Esophagus squamous epithelium (tissue), 5 donors: ENCODE results near the gene CNTNAP4. TPM values are rescaled to one million over a fixed set of nuclear protein-coding genes. Genes with fewer than 3 reads are reported as not detected.

Source experiments
- DNase-seq: peaks from one replicate; lab custom pipeline; 2025; lab: John Stamatoyannopoulos, UW
- H3K27ac ChIP-seq, 4 donors: fragments of 200-600 bp; sonication (generic); one replicate each; pipeline ENCODE4 v1.5.1; 2016 to 2019; ENCODE audit warnings: mild to moderate bottlenecking in 1 of 4
- H3K27me3 ChIP-seq, 4 donors: fragments of 200-600 bp; sonication (generic); 1 replicate in 3 of 4; 2 replicates in 1 of 4; pipeline versions ENCODE4 v1.5.1 to v1.6.0; 2017 to 2021; ENCODE audit warnings: antibody characterized with exemption in 1 of 4
- H3K36me3 ChIP-seq, 3 donors: fragments of 200-600 bp; sonication (generic); one replicate each; pipeline ENCODE4 v1.5.1; 2016 to 2019
- H3K4me1 ChIP-seq, 3 donors: fragments of 200-600 bp; sonication (generic); one replicate each; pipeline ENCODE4 v1.5.1; 2017 to 2019
- H3K4me3 ChIP-seq, 4 donors: fragments of 200-600 bp; sonication (generic); 1 replicate in 3 of 4; 2 replicates in 1 of 4; pipeline ENCODE4 v1.5.1; 2016 to 2019; ENCODE audit warnings: mild to moderate bottlenecking in 2 of 4, moderate library complexity in 1 of 4
- H3K9me3 ChIP-seq, 3 donors: fragments of 200-600 bp; sonication (generic); one replicate each; pipeline ENCODE4 v1.5.1; 2016 to 2019
- CTCF ChIP-seq, 6 experiments: fragments of 450-650 bp in 4 of 6; fragments of 200-600 bp in 2 of 6; sonication (generic) in 2 of 6; IDR thresholded peaks; one replicate each; pipeline ENCODE4 v1.5.1; 2016 to 2019; ENCODE audit warnings: antibody characterized with exemption in 6 of 6, mild to moderate bottlenecking in 4 of 6, moderate library complexity in 4 of 6
- POLR2A ChIP-seq, 4 donors: fragments of 450-650 bp; IDR thresholded peaks; one replicate each; pipeline ENCODE4 v1.6.1; 2017; ENCODE audit warnings: antibody characterized with exemption in 4 of 4, mild to moderate bottlenecking in 4 of 4, moderate library complexity in 3 of 4
- WGBS, 2 donors: methylation state at CpG; one replicate each; pipeline ENCODE4 v1.1.5; 2018; 5-methylcytosine and 5-hydroxymethylcytosine counted together
- intact Hi-C: fragments of 100-400 bp; cut with DNase I; formaldehyde crosslinking; loops from one replicate; pipeline ENCODE4 v1.15.0; 2022
- total RNA-seq, 4 donors: library from RNA; depleted of rRNA; stranded (reverse); fragments of >200 nt; gene quantifications; one replicate each; pipeline ENCODE4 v1.1.0, GENCODE V29; 2016
- donor health status: DM: yes; HTN: yes; CAD: no.

Gene CNTNAP4
- total RNA-seq, 4 donors from 2014 or later, result not detected

- H3K4me3 ChIP-seq, result no peak overlapping the region
- intact Hi-C loops, result no loop called here
- no peaks in the 10 kb centered on the region for H3K27me3 ChIP-seq
- H3K36me3 ChIP-seq, result no peaks in the 10 kb centered on the region
- no peak for DNase-seq
- TF ChIP-seq POLR2A (IDR thresholded peaks at IDR 0.05), result no peak
- TF ChIP-seq CTCF (IDR thresholded peaks at IDR 0.05), result no peak
- H3K4me1 ChIP-seq, result no peaks in the 10 kb centered on the region
- peaks cover 0 to 4% (median 0%) of the 10 kb centered on the region in 3 donors for H3K9me3 ChIP-seq
- 85 to 88% methylated on average over 8 of the region's 8 CpGs for WGBS, 2 donors
- no peak overlapping the region for H3K27ac ChIP-seq
These were observed 224.9 kb downstream of the CNTNAP4 start for GRCh38 chr16:76502063-76502462.

GRCh38 chr16:76502555-76502954, 225.4 kb downstream of the CNTNAP4 start:
- H3K27me3 ChIP-seq, result no peaks in the 10 kb centered on the region
- H3K4me1 ChIP-seq, result no peaks in the 10 kb centered on the region
- no peak overlapping the region for H3K27ac ChIP-seq
- DNase-seq, result no peak
- no peak for TF ChIP-seq CTCF (IDR thresholded peaks at IDR 0.05)
- no peak for TF ChIP-seq POLR2A (IDR thresholded peaks at IDR 0.05)
- H3K4me3 ChIP-seq, result no peak overlapping the region
- H3K9me3 ChIP-seq, result peaks cover 0 to 4% (median 0%) of the 10 kb centered on the region in 3 donors
- no peaks in the 10 kb centered on the region for H3K36me3 ChIP-seq
- intact Hi-C loops, result no loop called here
- WGBS, 2 donors, result 69 to 72% methylated on average over 3 of the region's 3 CpGs

- Histone ChIP-seq H3K9me3 (peaks cover 0 to 4% (median 0%) of the 10 kb centered on the region in 3 donors), H3K27me3 (no peaks in the 10 kb centered on the region), H3K4me3 (no peak overlapping the region), H3K36me3 (no peaks in the 10 kb centered on the region), H3K4me1 (no peaks in the 10 kb centered on the region), H3K27ac (no peak overlapping the region)
- TF ChIP-seq POLR2A (IDR thresholded peaks at IDR 0.05) (no peak), CTCF (IDR thresholded peaks at IDR 0.05) (no peak)
- DNase-seq, result no peak
- intact Hi-C loops, result no loop called here
These were observed 225.9 kb downstream of the CNTNAP4 start for GRCh38 chr16:76503091-76503490.

GRCh38 chr16:76511203-76511602, 234.0 kb downstream of the CNTNAP4 start:
- WGBS, 2 donors, result 50 to 61% methylated on average over 3 of the region's 3 CpGs
- intact Hi-C loops, result no loop called here

GRCh38 chr16:76518781-76519180, 241.6 kb downstream of the CNTNAP4 start:
- DNase-seq, result no peak
- intact Hi-C loops, result no loop called here
- Histone ChIP-seq H3K27ac (no peak overlapping the region), H3K9me3 (no peaks in the 10 kb centered on the region), H3K36me3 (no peaks in the 10 kb centered on the region), H3K4me1 (no peaks in the 10 kb centered on the region), H3K4me3 (no peak overlapping the region), H3K27me3 (no peaks in the 10 kb centered on the region)
- 36 to 57% methylated on average over 1 of the region's 1 CpG for WGBS, 2 donors
- TF ChIP-seq POLR2A (IDR thresholded peaks at IDR 0.05), result no peak
- no peak for TF ChIP-seq CTCF (IDR thresholded peaks at IDR 0.05)

More at GRCh38 chr16:76511203-76511602, 234.0 kb downstream of the CNTNAP4 start:
- Histone ChIP-seq H3K4me1 (no peaks in the 10 kb centered on the region), H3K27ac (no peak overlapping the region), H3K27me3 (no peaks in the 10 kb centered on the region), H3K4me3 (no peak overlapping the region), H3K36me3 (no peaks in the 10 kb centered on the region), H3K9me3 (no peaks in the 10 kb centered on the region)
- TF ChIP-seq POLR2A (IDR thresholded peaks at IDR 0.05), result no peak
- no peak for TF ChIP-seq CTCF (IDR thresholded peaks at IDR 0.05)
- no peak for DNase-seq
